Putamen (tissue), 1 donor: ENCODE measurements around the gene SERINC1.
"Not testable (repeated sequence)": the region's sequence is repeated elsewhere in the genome, so short reads cannot be mapped to it uniquely, and the experiment has no call there.

Source experiments
- DNase-seq: peaks from one replicate; pipeline ENCODE4 v3.0.0-alpha.2; 2016; ENCODE audit warnings: low spot score

The SERINC1 gene

GRCh38 chr6:122471107-122472021 is at the start of gene SERINC1:
SERINC1 (minus strand) TSS chr6:122471807; CDS start chr6:122471737, 70 bp downstream.
- peak; percentile 97 for DNase-seq

- DNase-seq = no peak
Observed at GRCh38 chr6:122511193-122511924, 39.8 kb upstream of the SERINC1 start.

- DNase-seq = not testable (repeated sequence)
Observed at GRCh38 chr6:122505170-122505569, 33.6 kb upstream of the SERINC1 start.

GRCh38 chr6:122501475-122501874 is 29.9 kb upstream of the SERINC1 start:
- DNase-seq = no peak

- DNase-seq = no peak
Observed at GRCh38 chr6:122495612-122496011, 24.0 kb upstream of the SERINC1 start.

- no peak for DNase-seq
Observed at GRCh38 chr6:122494665-122495272, 23.2 kb upstream of the SERINC1 start.

- peak; percentile 65 for DNase-seq
Observed at GRCh38 chr6:122491919-122492555, 20.4 kb upstream of the SERINC1 start.

GRCh38 chr6:122490607-122491006 is 19.0 kb upstream of the SERINC1 start:
- DNase-seq = no peak

GRCh38 chr6:122484760-122485159 is 13.2 kb upstream of the SERINC1 start:
- DNase-seq = no peak

- DNase-seq = no peak
Observed at GRCh38 chr6:122482750-122483080, 11.1 kb upstream of the SERINC1 start.

- no peak for DNase-seq
Observed at GRCh38 chr6:122476131-122476530, 4.5 kb upstream of the SERINC1 start.

GRCh38 chr6:122472022-122472340 is 374 bp upstream of the SERINC1 start:
- no peak for DNase-seq

- no peak for DNase-seq
Observed at GRCh38 chr6:122461885-122462284, 9.7 kb downstream of the SERINC1 start.

- not testable (repeated sequence) for DNase-seq
Observed at GRCh38 chr6:122459865-122460416, 11.7 kb downstream of the SERINC1 start.

GRCh38 chr6:122459240-122459639 is 12.4 kb downstream of the SERINC1 start:
- no peak for DNase-seq

- no peak for DNase-seq
Observed at GRCh38 chr6:122458087-122458486, 13.5 kb downstream of the SERINC1 start.

- not testable (repeated sequence) for DNase-seq
Observed at GRCh38 chr6:122455116-122455515, 16.5 kb downstream of the SERINC1 start.

GRCh38 chr6:122454673-122455072 is 16.9 kb downstream of the SERINC1 start:
- no peak for DNase-seq

- no peak for DNase-seq
Observed at GRCh38 chr6:122452509-122452908, 19.1 kb downstream of the SERINC1 start.

GRCh38 chr6:122449069-122449468 is 22.5 kb downstream of the SERINC1 start:
- no peak for DNase-seq

- peak; percentile 42 for DNase-seq
Observed at GRCh38 chr6:122445274-122445673, 26.3 kb downstream of the SERINC1 start.

- DNase-seq = no peak
Observed at GRCh38 chr6:122438975-122439374, 32.6 kb downstream of the SERINC1 start.
